SK-N-SH (cell line): ENCODE results near the gene ADGRE2. TPM values are rescaled to one million over a fixed set of nuclear protein-coding genes. Genes with fewer than 3 reads are reported as not detected.
"Not testable (repeated sequence)": the region's sequence is repeated elsewhere in the genome, so short reads cannot be mapped to it uniquely, and the experiment has no call there.

Source experiments
- CTCF ChIA-PET: fragments of 300-600, 350-600 bp; formaldehyde crosslinking; extraction: SDS; loops from one replicate; lab custom pipeline; 2021; lab: Yijun Ruan, JAX
- POLR2A ChIA-PET: fragments of 350-600 bp; sonication (Branson Sonifier 250); formaldehyde crosslinking; extraction: SDS; loops from one replicate; lab custom pipeline; 2020; ENCODE audit warnings: antibody characterized with exemption, inconsistent platforms; lab: Yijun Ruan, JAX
- DNase-seq: peaks from one replicate; pipeline ENCODE4 v3.0.0; 2012
- H2AFZ ChIP-seq: fragments of 200-600 bp; sonication (generic); 2 replicates; pipeline ENCODE4 v1.8.1; 2016; ENCODE audit warnings: antibody characterized with exemption, mild to moderate bottlenecking, low read depth
- H3F3A ChIP-seq: fragments of 200-600 bp; sonication (generic); replicated peaks from 2 replicates; pipeline ENCODE3; 2016; ENCODE audit warnings: antibody characterized with exemption, mild to moderate bottlenecking; ENCODE audit not compliant: insufficient read depth
- H3K27ac ChIP-seq, 2 experiments: fragments of 200-500 bp in 1 of 2; fragments of 200-600 bp in 1 of 2; sonication (Bioruptor generic) in 1 of 2; sonication (generic), shearing (Covaris generic) in 1 of 2; 2 replicates each; pipeline versions ENCODE4 v1.5.1 to v1.6.1; 2014 to 2016; ENCODE audit warnings: low read depth in 2 of 2, inconsistent platforms in 1 of 2, low read length in 1 of 2, mild to moderate bottlenecking in 1 of 2, mixed read lengths in 1 of 2
- H3K27me3 ChIP-seq: fragments of 200-600 bp; sonication (generic), shearing (Covaris generic); 2 replicates; pipeline ENCODE4 v1.6.1; 2016; ENCODE audit warnings: mixed run types; ENCODE audit not compliant: insufficient read depth
- H3K36me3 ChIP-seq, 2 experiments: fragments of 200-500 bp in 1 of 2; fragments of 200-600 bp in 1 of 2; sonication (Bioruptor generic) in 1 of 2; sonication (generic) in 1 of 2; replicated peaks in 1 of 2; 2 replicates each; pipeline versions ENCODE3 to v1.5.1; 2014 to 2016; ENCODE audit warnings: low read length in 1 of 2, mild to moderate bottlenecking in 1 of 2; ENCODE audit not compliant: insufficient read depth in 2 of 2, control insufficient read depth in 1 of 2
- H3K4me1 ChIP-seq, 2 experiments: fragments of 200-500 bp in 1 of 2; fragments of 200-600 bp in 1 of 2; sonication (Bioruptor generic) in 1 of 2; sonication (generic), shearing (Covaris generic) in 1 of 2; 2 replicates each; pipeline versions ENCODE4 v1.5.1 to v1.6.1; 2014 to 2016; ENCODE audit warnings: low read depth in 1 of 2, low read length in 1 of 2, mixed run types in 1 of 2; ENCODE audit not compliant: insufficient read depth in 2 of 2, control insufficient read depth in 1 of 2
- H3K4me2 ChIP-seq: fragments of 200-600 bp; sonication (generic), shearing (Covaris generic); 2 replicates; pipeline ENCODE4 v1.6.1; 2017; ENCODE audit warnings: mixed run types
- H3K4me3 ChIP-seq, 2 experiments: fragments of 200-500 bp in 1 of 2; fragments of 200-600 bp in 1 of 2; sonication (Bioruptor generic) in 1 of 2; sonication (generic), shearing (Covaris generic) in 1 of 2; 2 replicates each; pipeline versions ENCODE4 v1.5.1 to v1.8.1; 2014 to 2016; ENCODE audit warnings: low read depth in 2 of 2, inconsistent platforms in 1 of 2, low read length in 1 of 2, mild to moderate bottlenecking in 1 of 2, mixed read lengths in 1 of 2, moderate library complexity in 1 of 2
- H3K79me2 ChIP-seq: fragments of 200-600 bp; sonication (generic); 2 replicates; pipeline ENCODE4 v1.8.1; 2017; ENCODE audit warnings: mild to moderate bottlenecking; ENCODE audit not compliant: insufficient read depth
- H3K9ac ChIP-seq: fragments of 200-600 bp; sonication (generic); 2 replicates; pipeline ENCODE4 v1.6.1; 2017; ENCODE audit warnings: mixed run types
- H3K9me2 ChIP-seq: fragments of 200-600 bp; sonication (generic); 2 replicates; pipeline ENCODE4 v1.6.1; 2017; ENCODE audit warnings: mixed run types
- H3K9me3 ChIP-seq: fragments of 200-600 bp; sonication (generic); 2 replicates; pipeline ENCODE4 v1.6.1; 2017; ENCODE audit warnings: mixed run types, mild to moderate bottlenecking, moderate library complexity
- H4K20me1 ChIP-seq: fragments of 200-600 bp; sonication (generic); 2 replicates; pipeline ENCODE4 v1.6.1; 2017; ENCODE audit warnings: mild to moderate bottlenecking, mixed run types; ENCODE audit not compliant: insufficient read depth
- CHD2 ChIP-seq: fragments of 150-350 bp; IDR thresholded peaks from 2 replicates; pipeline ENCODE4 v1.6.1; 2018; ENCODE audit warnings: low read length; ENCODE audit not compliant: partially characterized antibody
- EP300 ChIP-seq, 2 experiments: IDR thresholded peaks; 2 replicates each; pipeline versions ENCODE4 v1.4.0 to v1.6.1; 2012; ENCODE audit warnings: borderline replicate concordance in 1 of 2, low read depth in 1 of 2, low read length in 1 of 2
- EZH2phosphoT487 ChIP-seq: fragments of 200-600 bp; sonication (generic); IDR thresholded peaks from 2 replicates; pipeline ENCODE4 v1.6.1; 2017; ENCODE audit warnings: low read depth, mixed run types, mild to moderate bottlenecking, antibody characterized with exemption, moderate library complexity, borderline replicate concordance
- FOSL2 ChIP-seq: IDR thresholded peaks from 2 replicates; pipeline ENCODE4 v1.4.0; 2012; ENCODE audit warnings: low read depth, mild to moderate bottlenecking, moderate library complexity, borderline replicate concordance
- FOXJ3 ChIP-seq: sonication (generic); formaldehyde crosslinking; IDR thresholded peaks from 2 replicates; pipeline ENCODE4 v1.5.1; 2020; ENCODE audit warnings: mild to moderate bottlenecking, missing genetic modification reagents
- GABPA ChIP-seq: IDR thresholded peaks from 2 replicates; pipeline ENCODE4 v1.4.0; 2012; ENCODE audit warnings: low read depth, mild to moderate bottlenecking
- JUND ChIP-seq: IDR thresholded peaks from 2 replicates; pipeline ENCODE4 v1.4.0; 2012
- MXI1 ChIP-seq: IDR thresholded peaks from 2 replicates; pipeline ENCODE4 v1.6.1; 2012; ENCODE audit warnings: mild to moderate bottlenecking, low read depth, low read length, improper control_type of control experiment
- NFIC ChIP-seq: IDR thresholded peaks from 2 replicates; pipeline ENCODE4 v1.4.0; 2012; ENCODE audit warnings: borderline replicate concordance
- POLR2AphosphoS5 ChIP-seq: IDR thresholded peaks from 2 replicates; pipeline ENCODE4 v1.6.1; 2012; ENCODE audit warnings: low read depth, low read length
- RXRA ChIP-seq: IDR thresholded peaks from 2 replicates; pipeline ENCODE4 v1.4.0; 2012; ENCODE audit warnings: low read depth, mild to moderate bottlenecking, borderline replicate concordance
- SIN3A ChIP-seq: IDR thresholded peaks from 2 replicates; pipeline ENCODE4 v1.6.1; 2012; ENCODE audit warnings: low read depth, mild to moderate bottlenecking, low read length, moderate library complexity, borderline replicate concordance
- USF2 ChIP-seq: fragments of 150-350 bp; IDR thresholded peaks from 2 replicates; pipeline ENCODE4 v1.6.1; 2017; ENCODE audit warnings: antibody characterized with exemption, low read length, low read depth, borderline replicate concordance
- YY1 ChIP-seq: IDR thresholded peaks from 2 replicates; pipeline ENCODE4 v1.4.0; 2012; ENCODE audit warnings: low read depth, mild to moderate bottlenecking
- WGBS: methylation state at CpG from one replicate; pipeline ENCODE4 v1.1.6; 2017; ENCODE audit warnings: low lambda C conversion rate; 5-methylcytosine and 5-hydroxymethylcytosine counted together
- polyA plus RNA-seq, 3 experiments: library from polyadenylated mRNA; depleted of rRNA; stranded (reverse); fragments of >200 nt; gene quantifications; 2 replicates each; pipeline ENCODE4 v1.2.3, GENCODE V29; 2012
- TF ChIP-seq, protein P1 (sequence below): IDR thresholded peaks from 2 replicates; pipeline ENCODE4 v1.4.0; 2012; ENCODE audit warnings: low read depth, borderline replicate concordance

Gene ADGRE2
- polyA plus RNA-seq, 1 of the 3 experiments (the other 2 are of a cell fraction) = 0.02 TPM

GRCh38 chr19:14779151-14779550 lies 791 bp upstream of the ADGRE2 start:
- CTCF ChIA-PET = no interaction called here
- WGBS = 9% methylated on average over 5 of the region's 5 CpGs
- H3F3A ChIP-seq = no peaks in the 10 kb centered on the region
- H3K4me3 ChIP-seq = no peak overlapping the region
- no peaks in the 10 kb centered on the region for H3K9me2 ChIP-seq
- no peak overlapping the region for H3K27ac ChIP-seq
- H3K9me3 ChIP-seq = no peaks in the 10 kb centered on the region
- no peak overlapping the region for H2AFZ ChIP-seq
- TF ChIP-seq FOSL2 (no peak), USF2 (no peak), GABPA (no peak)
- H3K27me3 ChIP-seq = peaks cover 22% of the 10 kb centered on the region
- no peak overlapping the region for H3K9ac ChIP-seq
- no peaks in the 10 kb centered on the region for H3K36me3 ChIP-seq
- POLR2A ChIA-PET = no interaction called here
- no peaks in the 10 kb centered on the region for H3K79me2 ChIP-seq
- H3K4me1 ChIP-seq = no peaks in the 10 kb centered on the region
- no peak for DNase-seq
- H3K4me2 ChIP-seq = no peak overlapping the region
- no peaks in the 10 kb centered on the region for H4K20me1 ChIP-seq

GRCh38 chr19:14777645-14778044 lies 715 bp downstream of the ADGRE2 start:
- peaks cover 29% of the 10 kb centered on the region for H3K27me3 ChIP-seq
- H3K36me3 ChIP-seq, H3K9ac ChIP-seq, H3K79me2 ChIP-seq, H3K4me2 ChIP-seq, DNase-seq, H4K20me1 ChIP-seq, H3K4me1 ChIP-seq, H3K4me3 ChIP-seq, H3K9me2 ChIP-seq, H3K27ac ChIP-seq, CTCF ChIA-PET, H2AFZ ChIP-seq, POLR2A ChIA-PET, H3K9me3 ChIP-seq, H3F3A ChIP-seq: not testable (repeated sequence)
- WGBS = 60% methylated on average over 4 of the region's 4 CpGs

DNA sequence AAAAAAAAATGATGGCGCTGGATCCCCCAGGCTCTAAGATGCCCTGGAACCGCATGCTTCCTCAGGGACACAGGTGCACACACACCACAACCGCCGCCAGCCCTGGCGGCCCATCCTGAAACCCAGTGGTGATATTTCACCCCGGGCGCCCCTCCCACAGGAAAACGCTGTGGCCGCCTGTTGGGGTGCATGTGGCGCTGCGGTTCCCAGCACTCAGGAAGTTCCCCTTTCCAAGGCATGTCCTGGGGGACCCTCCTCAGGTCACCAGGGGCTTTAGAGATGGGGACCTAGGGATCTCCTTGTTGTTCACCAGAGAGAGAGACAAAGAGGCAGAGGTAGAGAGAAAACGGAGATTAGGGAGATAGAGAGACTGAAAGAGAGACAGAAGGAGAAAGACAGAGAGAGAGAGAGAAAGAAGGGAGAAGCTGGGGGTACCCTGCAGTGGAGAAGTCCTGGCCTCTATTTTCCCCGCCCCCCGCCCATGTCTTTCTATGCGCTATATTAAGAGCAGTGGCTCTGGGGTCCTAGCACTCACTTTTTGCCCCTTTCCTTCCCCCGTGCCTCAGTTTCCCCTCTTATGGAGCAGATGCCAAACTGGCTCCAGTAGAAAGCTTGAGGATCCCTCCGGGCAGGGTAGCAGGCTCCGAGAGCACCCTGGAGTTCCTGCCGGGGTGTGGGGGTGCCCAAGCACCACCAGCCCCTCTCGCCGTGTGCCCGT lies 2.3 kb downstream of the ADGRE2 start:
- no peaks in the 10 kb centered on the region for H3K9me2 ChIP-seq
- CTCF ChIA-PET = interaction anchor here (0.8 kb wide), 1 partner anchor 15 kb away, joined by 3 read pairs; no protein-coding TSS in a partner anchor
- peaks cover 25% of the 10 kb centered on the region for H3K27me3 ChIP-seq
- H3K36me3 ChIP-seq = no peaks in the 10 kb centered on the region
- no peak overlapping the region for H3K4me3 ChIP-seq
- POLR2A ChIA-PET = no interaction called here
- H4K20me1 ChIP-seq = no peaks in the 10 kb centered on the region
- no peak overlapping the region for H2AFZ ChIP-seq
- no peaks in the 10 kb centered on the region for H3K9me3 ChIP-seq
- H3K79me2 ChIP-seq = no peaks in the 10 kb centered on the region
- no peak overlapping the region for H3K9ac ChIP-seq
- DNase-seq = no peak
- WGBS = 2% methylated on average over 16 of the region's 22 CpGs
- H3K27ac ChIP-seq = no peak overlapping the region
- H3F3A ChIP-seq = no peaks in the 10 kb centered on the region
- no peak overlapping the region for H3K4me2 ChIP-seq
- H3K4me1 ChIP-seq = no peaks in the 10 kb centered on the region
- no peak for TF ChIP-seq SIN3A
- TF ChIP-seq CHD2 = no peak
- no peak for TF ChIP-seq YY1
- no peak for TF ChIP-seq GABPA
- TF ChIP-seq POLR2AphosphoS5 = no peak
- no peak for TF ChIP-seq USF2
- no peak for TF ChIP-seq NFIC
- TF ChIP-seq RXRA = no peak
- TF ChIP-seq JUND = no peak
- no peak for TF ChIP-seq MXI1
- TF ChIP-seq EZH2phosphoT487 = no peak
- TF ChIP-seq, protein P1, sequence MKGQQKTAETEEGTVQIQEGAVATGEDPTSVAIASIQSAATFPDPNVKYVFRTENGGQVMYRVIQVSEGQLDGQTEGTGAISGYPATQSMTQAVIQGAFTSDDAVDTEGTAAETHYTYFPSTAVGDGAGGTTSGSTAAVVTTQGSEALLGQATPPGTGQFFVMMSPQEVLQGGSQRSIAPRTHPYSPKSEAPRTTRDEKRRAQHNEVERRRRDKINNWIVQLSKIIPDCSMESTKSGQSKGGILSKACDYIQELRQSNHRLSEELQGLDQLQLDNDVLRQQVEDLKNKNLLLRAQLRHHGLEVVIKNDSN = no peak
- TF ChIP-seq EP300 (IDR thresholded peaks at IDR 0.05; ENCODE audit: borderline replicate concordance in 1 of 2, low read depth in 1 of 2, low read length in 1 of 2) = no peak
- TF ChIP-seq FOXJ3 = no peak
- TF ChIP-seq FOSL2 = no peak
